CD1c-positive myeloid dendritic cell (primary cell): ENCODE results near the gene ADARB2.

Experiments
- DNase-seq: peaks from one replicate; pipeline ENCODE4 v3.0.0-alpha.2; 2016; ENCODE audit errors: extremely low spot score

The ADARB2 gene

DNA sequence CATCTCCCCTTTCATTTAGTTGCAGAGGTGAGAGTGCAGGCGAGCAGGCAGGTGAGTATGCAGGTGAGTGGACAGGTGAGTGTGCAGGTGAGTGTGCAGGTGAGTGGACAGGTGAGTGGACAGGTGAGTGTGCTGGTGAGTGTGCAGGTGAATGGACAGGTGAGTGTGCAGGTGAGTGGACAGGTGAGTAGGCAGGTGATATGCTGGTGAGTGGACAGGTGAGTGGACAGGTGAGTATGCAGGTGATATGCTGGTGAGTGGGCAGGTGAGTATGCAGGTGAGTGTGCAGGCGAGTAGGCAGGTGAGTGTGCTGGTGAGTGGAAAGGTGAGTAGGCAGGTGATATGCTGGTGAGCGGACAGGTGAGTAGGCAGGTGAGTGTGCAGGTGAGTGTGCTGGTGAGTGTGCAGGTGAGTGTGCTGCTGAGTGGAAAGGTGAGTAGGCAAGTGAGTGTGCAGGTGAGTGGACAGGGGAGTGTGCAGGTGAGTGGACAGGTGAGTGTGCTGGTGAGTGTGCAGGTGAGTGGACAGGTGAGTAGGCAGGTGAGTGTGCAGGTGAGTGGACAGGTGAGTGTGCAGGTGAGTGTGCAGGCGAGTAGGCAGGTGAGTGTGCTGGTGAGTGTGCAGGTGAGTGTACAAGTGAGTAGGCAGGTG is 165.6 kb downstream of the ADARB2 start:
- no peak for DNase-seq

GRCh38 chr10:1570416-1571051 is 166.8 kb downstream of the ADARB2 start:
- DNase-seq, result no peak

GRCh38 chr10:1569208-1569607 is 168.1 kb downstream of the ADARB2 start:
- no peak for DNase-seq

- no peak for DNase-seq
Observed at GRCh38 chr10:1567742-1568495, 169.4 kb downstream of the ADARB2 start.

- DNase-seq, result no peak
Observed at GRCh38 chr10:1567152-1567551, 170.2 kb downstream of the ADARB2 start.

DNA sequence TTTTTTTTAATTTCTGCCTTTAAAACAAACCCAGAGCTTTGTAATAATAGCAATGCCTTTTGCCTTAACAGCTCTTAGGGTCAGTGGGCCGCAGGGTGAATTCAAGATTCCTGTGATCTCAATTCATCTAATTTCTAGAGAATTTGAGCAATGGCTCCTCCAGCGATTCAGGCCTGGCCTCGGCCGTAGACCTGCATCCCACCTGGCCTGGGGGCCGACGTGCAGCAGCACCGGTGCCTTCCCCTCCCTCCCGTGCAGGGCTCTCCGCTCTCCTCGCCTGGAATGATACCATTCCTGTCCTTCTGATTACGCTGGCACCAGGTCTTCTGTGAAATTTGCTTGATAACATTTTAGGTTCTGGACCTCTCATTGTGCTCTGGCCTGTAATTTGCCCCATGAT is 172.5 kb downstream of the ADARB2 start:
- no peak for DNase-seq

DNA sequence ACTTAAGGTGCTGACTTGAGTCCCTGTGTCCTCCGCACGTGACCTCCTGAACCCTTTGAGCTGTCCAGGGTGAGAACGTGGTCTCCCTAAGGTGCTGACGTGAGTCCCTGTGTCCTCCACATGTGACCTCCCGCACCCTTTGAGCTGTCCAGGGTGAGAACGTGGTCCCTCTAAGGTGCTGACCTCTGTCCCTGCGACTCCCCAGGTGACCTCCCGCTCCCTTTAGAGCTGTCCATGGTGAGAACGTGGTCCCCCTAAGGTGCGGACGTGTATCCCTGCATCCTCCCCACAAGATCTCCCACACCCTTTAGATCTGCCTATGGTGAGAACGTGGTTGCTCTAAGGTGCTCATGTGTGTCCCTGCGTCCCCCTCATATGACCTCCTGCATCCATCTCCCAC is 174.3 kb downstream of the ADARB2 start:
- DNase-seq, result no peak

GRCh38 chr10:1561731-1562337 is 175.5 kb downstream of the ADARB2 start:
- DNase-seq, result no peak

DNA sequence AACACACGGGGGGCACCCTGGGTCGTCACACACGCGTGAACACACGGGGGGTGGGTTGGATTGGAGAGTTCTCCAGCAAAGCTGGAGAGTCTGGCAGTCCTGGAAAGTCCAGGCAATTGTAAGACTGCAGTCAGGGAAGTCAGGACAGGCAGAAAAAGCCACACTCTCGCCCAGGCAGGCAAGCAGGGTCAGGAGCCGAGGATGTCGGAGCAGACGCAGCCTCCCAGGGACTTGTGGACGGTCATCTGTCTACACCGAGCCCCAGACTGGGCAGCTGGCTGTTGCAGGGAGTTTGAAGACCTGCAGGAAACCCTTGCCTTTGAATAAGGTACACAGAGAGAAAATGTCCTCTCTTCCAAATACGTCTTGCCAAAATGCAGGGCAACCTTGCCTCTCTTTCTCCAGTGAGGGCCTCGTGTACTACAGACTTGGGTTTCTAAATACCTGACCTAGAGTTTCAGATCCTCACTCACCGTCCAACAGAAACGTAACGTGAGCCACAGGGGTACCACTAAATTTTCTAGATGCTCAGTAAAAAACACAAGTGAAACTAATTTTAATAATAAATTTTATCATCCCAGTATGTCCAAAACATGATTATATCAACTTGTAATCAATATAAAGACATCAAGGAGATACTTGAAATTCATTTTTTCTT is 176.7 kb downstream of the ADARB2 start:
- DNase-seq, result no peak

- DNase-seq, result no peak
Observed at GRCh38 chr10:1559761-1560160, 177.6 kb downstream of the ADARB2 start.

GRCh38 chr10:1559311-1559710 is 178.0 kb downstream of the ADARB2 start:
- DNase-seq, result no peak

GRCh38 chr10:1558906-1559305 is 178.4 kb downstream of the ADARB2 start:
- no peak for DNase-seq

DNA sequence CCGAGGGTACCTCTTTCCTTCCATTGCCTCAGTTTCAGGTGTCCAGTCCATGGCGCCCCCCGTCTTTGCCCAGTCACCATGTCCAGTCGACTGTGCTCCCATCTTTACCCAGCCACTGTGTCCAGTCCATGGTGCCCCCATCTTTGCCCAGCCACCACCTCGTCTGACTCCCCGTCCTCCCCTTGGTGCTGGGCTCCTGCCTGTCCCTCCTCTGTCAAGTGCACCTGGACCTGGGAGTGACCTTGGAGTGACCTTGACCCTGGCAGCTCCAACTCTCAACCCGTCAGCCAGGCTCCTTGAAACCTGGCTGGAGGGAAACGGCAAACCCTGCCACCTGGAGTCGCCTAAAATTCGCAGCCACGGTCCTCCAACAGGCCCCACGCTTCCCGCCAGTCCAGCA is 180.2 kb downstream of the ADARB2 start:
- no peak for DNase-seq

DNA sequence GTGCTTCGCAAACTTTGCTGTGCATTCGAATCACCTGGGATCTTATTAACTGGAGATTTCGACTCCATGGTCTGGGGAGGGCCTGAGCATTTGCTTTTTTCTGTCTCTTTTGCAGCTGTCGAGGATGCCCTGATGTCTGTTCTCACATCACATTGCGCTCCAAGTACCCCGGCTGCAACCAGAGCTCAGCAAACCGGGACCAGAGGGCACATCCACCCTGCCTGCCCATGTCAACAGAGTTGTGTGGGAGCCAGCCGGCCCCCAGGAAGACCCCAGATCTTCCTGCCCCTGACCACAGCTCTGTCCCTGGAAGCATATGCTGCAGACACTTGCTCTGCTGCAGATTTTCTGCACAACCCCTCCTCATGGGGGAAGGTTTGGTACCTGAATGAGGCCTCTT is 180.8 kb downstream of the ADARB2 start:
- DNase-seq, result no peak

GRCh38 chr10:1553951-1554350 is 183.4 kb downstream of the ADARB2 start:
- DNase-seq, result no peak

- no peak for DNase-seq
Observed at GRCh38 chr10:1552881-1553670, 184.2 kb downstream of the ADARB2 start.

- no peak for DNase-seq
Observed at GRCh38 chr10:1552406-1552805, 184.9 kb downstream of the ADARB2 start.

DNA sequence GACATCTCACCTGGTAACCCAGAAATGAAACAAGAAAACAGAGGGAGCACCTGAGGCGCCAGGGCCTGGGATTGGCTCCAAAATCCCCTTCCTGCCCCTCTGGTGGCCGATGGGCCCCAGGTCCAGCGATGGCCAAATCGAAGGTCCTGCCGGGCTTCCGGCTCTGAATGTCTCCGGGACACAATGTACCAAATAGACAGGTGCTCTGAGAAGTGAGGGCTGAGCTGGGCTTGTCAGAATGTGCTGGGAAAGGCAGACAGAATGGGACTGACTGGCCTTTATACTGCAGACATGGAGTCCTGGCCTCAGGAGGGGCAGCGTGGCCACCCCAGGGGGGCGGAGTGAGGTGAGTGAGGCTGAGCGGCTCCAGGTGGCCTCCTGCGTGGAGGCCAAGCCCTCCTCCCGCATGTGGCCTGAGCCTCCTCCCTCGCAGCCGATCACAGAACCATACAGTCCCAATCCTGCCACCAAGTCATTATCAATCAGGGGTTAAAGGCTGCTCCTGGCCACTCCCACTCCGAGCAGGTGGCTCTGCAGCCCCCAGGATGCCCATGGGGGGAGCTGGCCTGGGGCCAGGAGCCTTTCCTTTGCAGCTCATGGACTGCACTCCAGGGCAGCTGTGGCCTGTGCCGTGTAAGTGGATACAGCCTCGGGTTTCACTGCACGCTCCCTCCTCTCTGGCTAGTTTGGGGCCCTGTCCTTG is 185.5 kb downstream of the ADARB2 start:
- no peak for DNase-seq

GRCh38 chr10:1550616-1551015 is 186.7 kb downstream of the ADARB2 start:
- no peak for DNase-seq

- DNase-seq, result no peak
Observed at GRCh38 chr10:1550291-1550595, 187.1 kb downstream of the ADARB2 start.
